ENCODE results near the gene MAZ. TPM values are rescaled to one million over a fixed set of nuclear protein-coding genes. Genes with fewer than 3 reads are reported as not detected.

Gene MAZ
- total RNA-seq, 3 donors from 2014 or later (not counting 1 experiment from before 2014, with no cell fraction given), result 234 to 265 (median 252) TPM

- TF ChIP-seq CTCF (IDR thresholded peaks at IDR 0.05), result no peak
- peaks cover 5% of the 10 kb centered on the region for H3K36me3 ChIP-seq (ENCODE audit: control insufficient read depth, insufficient read depth, low read length)
- H3K27ac Mint-ChIP-seq, result no peak overlapping the region
- H3K4me1 Mint-ChIP-seq, result peaks cover 0 to 6% of the 10 kb centered on the region in 2 donors
- no peak overlapping the region for H3K27ac ChIP-seq (ENCODE audit: low read length)
- WGBS (ENCODE audit: insufficient coverage), result 94% methylated on average over 5 of the region's 7 CpGs
- no peaks in the 10 kb centered on the region for H3K9me3 ChIP-seq (ENCODE audit: control insufficient read depth, insufficient read depth, low read length)
- no peak overlapping the region for H3K4me3 Mint-ChIP-seq
- H3K9me3 Mint-ChIP-seq, result no peaks in the 10 kb centered on the region
- DNase-seq (no peak), ATAC-seq (no peak)
- intact Hi-C loops (cut with micrococcal nuclease), result no loop called here
- H3K36me3 Mint-ChIP-seq, result no peaks in the 10 kb centered on the region
- H3K4me1 ChIP-seq (ENCODE audit: control insufficient read depth, insufficient read depth, low read length), result peaks cover 5% of the 10 kb centered on the region
- H3K27me3 Mint-ChIP-seq (ENCODE audit: low read depth in 2 of 2), result no peaks in the 10 kb centered on the region
- no peaks in the 10 kb centered on the region for H3K27me3 ChIP-seq (ENCODE audit: control insufficient read depth, insufficient read depth, low read length)
- H3K4me3 ChIP-seq (ENCODE audit: low read length), result no peak overlapping the region
Measured at GRCh38 chr16:29852654-29853053, 46.3 kb downstream of the MAZ start.

- no peaks in the 10 kb centered on the region for H3K9me3 ChIP-seq (ENCODE audit: control insufficient read depth, insufficient read depth, low read length)
- Mint-ChIP-seq H3K36me3 (no peaks in the 10 kb centered on the region), H3K27ac (no peak overlapping the region), H3K27me3 (ENCODE audit: low read depth in 2 of 2) (no peaks in the 10 kb centered on the region), H3K4me3 (no peak overlapping the region), H3K4me1 (no peaks in the 10 kb centered on the region), H3K9me3 (no peaks in the 10 kb centered on the region)
- H3K27me3 ChIP-seq (ENCODE audit: control insufficient read depth, insufficient read depth, low read length), result no peaks in the 10 kb centered on the region
- WGBS (ENCODE audit: insufficient coverage), result 86% methylated on average over 5 of the region's 5 CpGs
- TF ChIP-seq CTCF (IDR thresholded peaks at IDR 0.05), result no peak
- intact Hi-C loops (cut with micrococcal nuclease), result no loop called here
- H3K27ac ChIP-seq (ENCODE audit: low read length), result no peak overlapping the region
- H3K4me3 ChIP-seq (ENCODE audit: low read length), result no peak overlapping the region
- H3K36me3 ChIP-seq (ENCODE audit: control insufficient read depth, insufficient read depth, low read length), result peaks cover 14% of the 10 kb centered on the region
- H3K4me1 ChIP-seq (ENCODE audit: control insufficient read depth, insufficient read depth, low read length), result no peaks in the 10 kb centered on the region
- DNase-seq (no peak), ATAC-seq (no peak)
Measured at GRCh38 chr16:29854520-29855100, 48.3 kb downstream of the MAZ start.

GRCh38 chr16:29857133-29857760, 50.9 kb downstream of the MAZ start:
- no peak overlapping the region for H3K4me3 ChIP-seq (ENCODE audit: low read length)
- TF ChIP-seq CTCF (IDR thresholded peaks at IDR 0.05), result no peak
- intact Hi-C loops (cut with micrococcal nuclease), result no loop called here
- no peak overlapping the region for H3K4me3 Mint-ChIP-seq
- no peaks in the 10 kb centered on the region for H3K27me3 ChIP-seq (ENCODE audit: control insufficient read depth, insufficient read depth, low read length)
- 90% methylated on average over 7 of the region's 7 CpGs for WGBS (ENCODE audit: insufficient coverage)
- H3K27ac ChIP-seq (ENCODE audit: low read length), result no peak overlapping the region
- H3K36me3 Mint-ChIP-seq, result no peaks in the 10 kb centered on the region
- DNase-seq (no peak), ATAC-seq (no peak)
- H3K27me3 Mint-ChIP-seq (ENCODE audit: low read depth in 2 of 2), result no peaks in the 10 kb centered on the region
- H3K9me3 Mint-ChIP-seq, result no peaks in the 10 kb centered on the region
- H3K36me3 ChIP-seq (ENCODE audit: control insufficient read depth, insufficient read depth, low read length), result peaks cover 23% of the 10 kb centered on the region
- peaks cover 14 to 15% of the 10 kb centered on the region in 2 donors for H3K4me1 Mint-ChIP-seq
- H3K9me3 ChIP-seq (ENCODE audit: control insufficient read depth, insufficient read depth, low read length), result no peaks in the 10 kb centered on the region
- no peak overlapping the region for H3K27ac Mint-ChIP-seq
- H3K4me1 ChIP-seq (ENCODE audit: control insufficient read depth, insufficient read depth, low read length), result peaks cover 15% of the 10 kb centered on the region

Data from natural killer cell (primary cell).